Bronchus fibroblast of lung (primary cell): ENCODE data around the gene SMIM22. TPM values are rescaled to one million over a fixed set of nuclear protein-coding genes. Genes with fewer than 3 reads are reported as not detected.

Experiments
- total RNA-seq: library from RNA; depleted of rRNA; stranded (reverse); fragments of >200 nt; gene quantifications from 2 replicates; pipeline ENCODE4 v1.2.3, GENCODE V29; 2015

Gene SMIM22, protein sequence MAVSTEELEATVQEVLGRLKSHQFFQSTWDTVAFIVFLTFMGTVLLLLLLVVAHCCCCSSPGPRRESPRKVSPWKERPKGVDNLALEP
- total RNA-seq = not detected in 2 replicates

GRCh38 chr16:4795181-4795827 is at the start of gene SMIM22:
Gene SMIM22 (plus strand): TSS chr16:4795369. CDS start chr16:4795735, 366 bp downstream.

DNA sequence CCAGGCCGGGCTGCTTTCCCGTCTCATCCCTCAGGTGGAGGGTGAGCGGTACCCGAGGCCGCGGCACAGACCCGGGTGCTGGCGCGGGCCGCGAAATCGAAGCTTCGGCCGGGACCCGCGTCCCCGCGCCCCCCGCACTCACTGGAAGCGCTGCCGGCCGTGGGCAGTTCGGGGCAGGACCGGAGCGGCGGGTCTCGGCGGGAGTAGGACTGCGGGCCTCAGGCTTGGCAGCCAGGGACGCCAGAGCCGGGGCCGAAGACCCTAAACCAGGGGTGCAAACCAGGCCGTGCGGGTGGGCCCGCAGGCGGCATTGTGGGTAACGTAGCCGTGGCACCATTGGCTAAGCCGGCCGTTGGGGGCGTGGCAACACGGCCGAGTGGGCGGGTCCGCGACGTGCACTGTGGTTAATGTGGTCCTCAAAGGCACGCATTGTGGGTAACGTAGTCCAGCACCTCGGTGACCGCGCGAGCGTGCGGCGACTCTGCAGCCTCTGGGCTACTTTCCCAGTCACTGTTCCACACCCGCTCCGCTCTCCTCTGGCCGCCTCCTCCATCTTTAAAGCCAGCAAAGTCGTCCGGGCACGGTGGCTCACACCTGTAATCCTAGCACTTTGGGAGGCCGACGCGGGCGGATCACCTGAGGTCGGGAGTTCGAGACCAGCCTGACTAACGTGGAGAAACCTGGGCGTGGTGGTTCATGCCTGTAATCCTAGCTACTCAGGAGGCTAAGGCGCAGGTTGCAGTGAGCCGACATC is 28.1 kb upstream of the SMIM22 start, which contains the start of gene ZNF500:
Gene ZNF500 (minus strand): TSS at position 288 of the 754 bp plus-strand sequence. CDS start 1,184 bp downstream, outside the sequence.

GRCh38 chr16:4787627-4788482 is 7.3 kb upstream of the SMIM22 start, which contains the start of gene SEPTIN12:
Gene SEPTIN12 (minus strand): TSS chr16:4788345. CDS start chr16:4787645, 700 bp downstream.

GRCh38 chr16:4801962-4802658 is 6.9 kb downstream of the SMIM22 start, which contains the start of gene ROGDI:
Gene ROGDI (minus strand): TSS chr16:4802633. CDS start chr16:4802571, 62 bp downstream.

Other genes with a start within 250 kb of the SMIM22 start
- gene C16orf96, start 239.0 kb upstream of the SMIM22 start, total RNA-seq = under 0.01 and 0.17 TPM in 2 replicates
- gene UBALD1, start 180.5 kb upstream of the SMIM22 start, total RNA-seq = 8.6 and 11.0 TPM in 2 replicates
- gene MGRN1, start 170.5 kb upstream of the SMIM22 start, total RNA-seq = 26.0 and 28.9 TPM in 2 replicates
- 22.9 and 23.8 TPM in 2 replicates for gene NUDT16L1, start 101.8 kb upstream of the SMIM22 start, total RNA-seq
- gene ANKS3, start 61.1 kb upstream of the SMIM22 start, total RNA-seq = 10.4 and 10.8 TPM in 2 replicates
- 0.30 and 1.5 TPM in 2 replicates for gene DNAAF8, start 60.8 kb upstream of the SMIM22 start, total RNA-seq
- gene ZNF500, start 28.2 kb upstream of the SMIM22 start, total RNA-seq = 7.9 and 8.6 TPM in 2 replicates
- gene SEPTIN12, start 7.0 kb upstream of the SMIM22 start, total RNA-seq = not detected in 2 replicates
- 18.3 and 27.1 TPM in 2 replicates for gene ROGDI, start 7.3 kb downstream of the SMIM22 start, total RNA-seq
- 39.5 and 44.4 TPM in 2 replicates for gene GLYR1, start 51.9 kb downstream of the SMIM22 start, total RNA-seq
- gene UBN1, start 52.1 kb downstream of the SMIM22 start, total RNA-seq = 16.1 and 18.0 TPM in 2 replicates
- 4.8 and 6.9 TPM in 2 replicates for gene PPL, start 141.8 kb downstream of the SMIM22 start, total RNA-seq
- gene SEC14L5, start 163.0 kb downstream of the SMIM22 start, total RNA-seq = 0.17 TPM in 1 of 2 replicates, not detected in the other
- 18.3 and 26.7 TPM in 2 replicates for gene NAGPA, start 238.6 kb downstream of the SMIM22 start, total RNA-seq